Panc1 (cell line): ENCODE results near the gene NANOS2. TPM values are rescaled to one million over a fixed set of nuclear protein-coding genes. Genes with fewer than 3 reads are reported as not detected.

ENCODE experiments used
- ATAC-seq: fragments of 200-7000 bp; cut with Tn5 transposase; 2 replicates; pipeline ENCODE4 v1.9.1; 2020; ENCODE audit warnings: mild to moderate bottlenecking, moderate library complexity
- BruUV-seq: library from RNA; stranded (reverse); fragments of 400-500 nt; replicated peaks from 2 replicates; lab custom pipeline; 2021; lab: Mats Ljungman, UMichigan
- CTCF ChIA-PET: fragments of 300-600 bp; sonication (Branson Sonifier 250); formaldehyde crosslinking; loops from one replicate; lab custom pipeline; 2022; ENCODE audit warnings: antibody characterized with exemption; lab: Charles Lee
- POLR2A ChIA-PET: fragments of 300-600 bp; sonication (Branson Sonifier 250); formaldehyde crosslinking; loops from one replicate; lab custom pipeline; 2022; ENCODE audit warnings: antibody characterized with exemption; lab: Charles Lee
- DNase-seq: peaks from one replicate; pipeline ENCODE4 v3.0.0-alpha.2; 2010; ENCODE audit warnings: low read depth, low spot score
- H3K27ac ChIP-seq: 2 replicates; pipeline ENCODE4 v1.5.1; 2011; ENCODE audit warnings: mild to moderate bottlenecking, low read length, inconsistent platforms
- H3K27me3 ChIP-seq: fragments of 200-500 bp; sonication (Bioruptor generic); 2 replicates; pipeline ENCODE4 v1.6.0; 2014; ENCODE audit warnings: low read length, inconsistent platforms; ENCODE audit not compliant: control insufficient read depth, insufficient read depth
- H3K36me3 ChIP-seq: fragments of 200-500 bp; sonication (Bioruptor generic); 2 replicates; pipeline ENCODE4 v1.5.1; 2014; ENCODE audit warnings: inconsistent platforms, mild to moderate bottlenecking, low read length, moderate library complexity; ENCODE audit not compliant: control insufficient read depth, insufficient read depth
- H3K4me1 ChIP-seq: 2 replicates; pipeline ENCODE4 v1.5.1; 2011; ENCODE audit warnings: inconsistent platforms, mild to moderate bottlenecking, low read length, moderate library complexity; ENCODE audit not compliant: control insufficient read depth, insufficient read depth
- H3K4me3 ChIP-seq, 2 experiments: 2 replicates each; pipeline ENCODE4 v1.5.1; 2011 to 2012; ENCODE audit warnings: low read depth in 2 of 2, low read length in 2 of 2, mild to moderate bottlenecking in 2 of 2, inconsistent platforms in 1 of 2, moderate library complexity in 1 of 2
- H3K9me3 ChIP-seq: fragments of 200-500 bp; sonication (Bioruptor generic); 2 replicates; pipeline ENCODE4 v1.5.1; 2014; ENCODE audit warnings: low read depth, mild to moderate bottlenecking, inconsistent platforms, low read length, moderate library complexity; ENCODE audit not compliant: control insufficient read depth, insufficient read depth
- CTCF ChIP-seq: fragments of 450-650 bp; IDR thresholded peaks from 2 replicates; pipeline ENCODE4 v1.5.1; 2017; ENCODE audit warnings: mild to moderate bottlenecking
- POLR2AphosphoS5 ChIP-seq: IDR thresholded peaks from 2 replicates; pipeline ENCODE4 v1.6.1; 2012; ENCODE audit warnings: mild to moderate bottlenecking, low read depth, low read length, moderate library complexity
- SIN3A ChIP-seq: IDR thresholded peaks from 2 replicates; pipeline ENCODE4 v1.6.1; 2012; ENCODE audit warnings: low read depth, mild to moderate bottlenecking, low read length, moderate library complexity, borderline replicate concordance; ENCODE audit not compliant: insufficient read depth
- TCF7L2 ChIP-seq: IDR thresholded peaks from 2 replicates; pipeline ENCODE4 v1.6.1; 2011; ENCODE audit warnings: mild to moderate bottlenecking, low read depth, low read length, inconsistent platforms
- in situ Hi-C: cut with HindIII; loops from 2 replicates; pipeline ENCODE4 v1.10.0; 2016; ENCODE audit warnings: low sequenced_read_pairs, low pct_unique_long_range_greater_than_20kb
- intact Hi-C: fragments of 100-400 bp; cut with micrococcal nuclease; formaldehyde crosslinking; loops from one replicate; pipeline ENCODE4 v1.10.0; 2022; ENCODE audit not compliant: unreplicated experiment
- total RNA-seq: library from RNA; stranded (reverse); gene quantifications from one replicate; pipeline ENCODE4 v1.2.1, GENCODE V29; 2021; ENCODE audit not compliant: unreplicated experiment
- TF ChIP-seq, protein P1 (sequence below), 2 experiments: IDR thresholded peaks; 2 replicates each; pipeline ENCODE4 v1.6.1; 2011 to 2012; ENCODE audit warnings: low read depth in 2 of 2, control low read depth in 1 of 2, low read length in 1 of 2, mild to moderate bottlenecking in 1 of 2, moderate library complexity in 1 of 2; ENCODE audit not compliant: insufficient read depth in 1 of 2

Gene NANOS2
- total RNA-seq, 1 experiment from 2014 or later, result not detected

- Histone ChIP-seq H3K4me1 (no peaks in the 10 kb centered on the region), H3K36me3 (no peaks in the 10 kb centered on the region), H3K4me3 (no peak overlapping the region), H3K9me3 (no peaks in the 10 kb centered on the region), H3K27me3 (no peaks in the 10 kb centered on the region), H3K27ac (no peak overlapping the region)
- POLR2A ChIA-PET, result no interaction called here
- intact Hi-C loops, result no loop called here
- CTCF ChIA-PET, result no interaction called here
- ATAC-seq, result no peak
- BruUV-seq, result no TSS peak
- TF ChIP-seq, protein P1, sequence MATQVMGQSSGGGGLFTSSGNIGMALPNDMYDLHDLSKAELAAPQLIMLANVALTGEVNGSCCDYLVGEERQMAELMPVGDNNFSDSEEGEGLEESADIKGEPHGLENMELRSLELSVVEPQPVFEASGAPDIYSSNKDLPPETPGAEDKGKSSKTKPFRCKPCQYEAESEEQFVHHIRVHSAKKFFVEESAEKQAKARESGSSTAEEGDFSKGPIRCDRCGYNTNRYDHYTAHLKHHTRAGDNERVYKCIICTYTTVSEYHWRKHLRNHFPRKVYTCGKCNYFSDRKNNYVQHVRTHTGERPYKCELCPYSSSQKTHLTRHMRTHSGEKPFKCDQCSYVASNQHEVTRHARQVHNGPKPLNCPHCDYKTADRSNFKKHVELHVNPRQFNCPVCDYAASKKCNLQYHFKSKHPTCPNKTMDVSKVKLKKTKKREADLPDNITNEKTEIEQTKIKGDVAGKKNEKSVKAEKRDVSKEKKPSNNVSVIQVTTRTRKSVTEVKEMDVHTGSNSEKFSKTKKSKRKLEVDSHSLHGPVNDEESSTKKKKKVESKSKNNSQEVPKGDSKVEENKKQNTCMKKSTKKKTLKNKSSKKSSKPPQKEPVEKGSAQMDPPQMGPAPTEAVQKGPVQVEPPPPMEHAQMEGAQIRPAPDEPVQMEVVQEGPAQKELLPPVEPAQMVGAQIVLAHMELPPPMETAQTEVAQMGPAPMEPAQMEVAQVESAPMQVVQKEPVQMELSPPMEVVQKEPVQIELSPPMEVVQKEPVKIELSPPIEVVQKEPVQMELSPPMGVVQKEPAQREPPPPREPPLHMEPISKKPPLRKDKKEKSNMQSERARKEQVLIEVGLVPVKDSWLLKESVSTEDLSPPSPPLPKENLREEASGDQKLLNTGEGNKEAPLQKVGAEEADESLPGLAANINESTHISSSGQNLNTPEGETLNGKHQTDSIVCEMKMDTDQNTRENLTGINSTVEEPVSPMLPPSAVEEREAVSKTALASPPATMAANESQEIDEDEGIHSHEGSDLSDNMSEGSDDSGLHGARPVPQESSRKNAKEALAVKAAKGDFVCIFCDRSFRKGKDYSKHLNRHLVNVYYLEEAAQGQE (IDR thresholded peaks at IDR 0.05; ENCODE audit: insufficient read depth in 1 of 2, low read depth in 2 of 2, low read length in 1 of 2), result no peak
- TF ChIP-seq TCF7L2 (no peak), SIN3A (no peak), POLR2AphosphoS5 (no peak), CTCF (no peak)
- in situ Hi-C loops, result no loop called here
- DNase-seq, result no peak
Observed at GRCh38 chr19:45955905-45956608, 41.5 kb upstream of the NANOS2 start.

DNA sequence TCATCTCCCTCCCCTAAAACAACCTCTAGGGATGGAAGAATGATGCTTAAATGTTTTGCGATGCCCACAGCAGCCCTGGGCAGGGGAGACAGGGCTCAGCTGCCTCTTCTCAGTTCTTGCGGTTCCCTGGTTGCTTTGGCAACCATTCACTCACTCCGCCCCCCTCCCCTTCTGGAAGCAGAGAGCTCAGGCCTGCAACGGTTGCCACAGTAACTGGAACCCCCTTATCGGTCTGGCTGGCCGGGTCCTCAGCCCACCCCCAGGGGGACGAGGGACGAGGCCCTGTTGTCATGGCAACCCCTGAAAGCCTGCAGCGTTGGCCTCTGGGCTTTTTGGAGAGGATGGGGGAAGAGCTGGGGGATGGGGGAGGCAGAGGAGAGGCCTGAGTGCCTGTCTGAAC, 39.6 kb upstream of the NANOS2 start:
- no peak overlapping the region for H3K4me3 ChIP-seq
- intact Hi-C loops (no loop called here), in situ Hi-C loops (no loop called here)
- ATAC-seq, result no peak
- no peak overlapping the region for H3K27ac ChIP-seq
- ChIA-PET POLR2A (no interaction called here), CTCF (no interaction called here)
- no TSS peak for BruUV-seq
- no peaks in the 10 kb centered on the region for H3K27me3 ChIP-seq
- H3K9me3 ChIP-seq, result no peaks in the 10 kb centered on the region
- H3K36me3 ChIP-seq, result no peaks in the 10 kb centered on the region
- H3K4me1 ChIP-seq, result no peaks in the 10 kb centered on the region
- TF ChIP-seq SIN3A, result no peak
- no peak for TF ChIP-seq POLR2AphosphoS5
- TF ChIP-seq CTCF, result no peak
- TF ChIP-seq, protein P1 (IDR thresholded peaks at IDR 0.05; ENCODE audit: insufficient read depth in 1 of 2, low read depth in 2 of 2, low read length in 1 of 2), result no peak
- no peak for TF ChIP-seq TCF7L2
- DNase-seq, result no peak
